AG04449 (cell line): ENCODE data around the gene EWSR1.

Experiments used
- CTCF ChIA-PET: fragments of 350-600 bp; formaldehyde crosslinking; extraction: SDS; loops from one replicate; lab custom pipeline; 2021; ENCODE audit warnings: antibody characterized with exemption; lab: Yijun Ruan, JAX
- POLR2A ChIA-PET: fragments of 400-600, 350-600 bp; formaldehyde crosslinking; extraction: SDS; loops from one replicate; lab custom pipeline; 2020; ENCODE audit warnings: antibody characterized with exemption, inconsistent platforms; lab: Yijun Ruan, JAX
- DNase-seq: peaks from one replicate; pipeline ENCODE4 v3.0.0-alpha.2; 2010; ENCODE audit warnings: low read depth, low spot score
- H3K4me3 ChIP-seq: 2 replicates; pipeline ENCODE4 v1.5.1; 2011; ENCODE audit warnings: low read depth, mild to moderate bottlenecking, control low read depth, low read length
- CTCF ChIP-seq: IDR thresholded peaks from one replicate; pipeline ENCODE4 v1.5.1; 2011; ENCODE audit warnings: mild to moderate bottlenecking, moderate library complexity, low read length, control low read depth, inconsistent platforms; ENCODE audit not compliant: insufficient read depth; ENCODE audit errors: missing control alignments

The EWSR1 gene

GRCh38 chr22:29300807-29301601 lies 32.9 kb downstream of the EWSR1 start:
- no peak for TF ChIP-seq CTCF
- no peak overlapping the region for H3K4me3 ChIP-seq
- POLR2A ChIA-PET = interaction anchor here (1.1 kb wide), 1 partner anchor 13 kb away, joined by 3 read pairs; no protein-coding TSS in a partner anchor
- no peak for DNase-seq
- CTCF ChIA-PET = interaction anchor here (2.9 kb wide), 1 partner anchor 58 kb away, joined by 14 read pairs; no protein-coding TSS in a partner anchor

- POLR2A ChIA-PET = interaction anchor here (0.5 to 1.1 kb wide), 2 partner anchors 12 to 65 kb away, joined by 3 read pairs; no protein-coding TSS in a partner anchor
- CTCF ChIA-PET = interaction anchor here (2.9 kb wide), 1 partner anchor 58 kb away, joined by 14 read pairs; no protein-coding TSS in a partner anchor
- H3K4me3 ChIP-seq = no peak overlapping the region
- no peak for TF ChIP-seq CTCF
- DNase-seq = no peak
These were observed 33.8 kb downstream of the EWSR1 start for GRCh38 chr22:29301716-29302401.

GRCh38 chr22:29302402-29302680 lies 34.3 kb downstream of the EWSR1 start:
- POLR2A ChIA-PET = no interaction called here
- no peak for TF ChIP-seq CTCF
- DNase-seq = no peak
- H3K4me3 ChIP-seq = no peak overlapping the region
- CTCF ChIA-PET = interaction anchor here (1.1 kb wide), 1 partner anchor 14 kb away, joined by 3 read pairs; no protein-coding TSS in a partner anchor

GRCh38 chr22:29302681-29303465 lies 34.8 kb downstream of the EWSR1 start:
- ChIA-PET POLR2A (no interaction called here), CTCF (interaction anchor here (1.1 to 1.7 kb wide), 4 partner anchors 9 to 57 kb away, joined by 3 to 11 read pairs (median 4); no protein-coding TSS in a partner anchor)
- DNase-seq = no peak
- no peak overlapping the region for H3K4me3 ChIP-seq
- TF ChIP-seq CTCF = no peak

- DNase-seq = no peak
- CTCF ChIA-PET = interaction anchor here (0.9 to 4.3 kb wide), 20 partner anchors 8 to 224 kb away, joined by 3 to 48 read pairs (median 6); no protein-coding TSS in a partner anchor
- TF ChIP-seq CTCF = no peak
- POLR2A ChIA-PET = interaction anchor here (0.6 kb wide), 2 partner anchors 234 to 286 kb away, joined by 3 read pairs; no protein-coding TSS in a partner anchor
- H3K4me3 ChIP-seq = peak overlapping the region; percentile 62
These were observed 37.7 kb downstream of the EWSR1 start for GRCh38 chr22:29305836-29306174.
